Cardiac septum (tissue), 1 donor: ENCODE data around the gene DGKI. TPM values are rescaled to one million over a fixed set of nuclear protein-coding genes. Genes with fewer than 3 reads are reported as not detected.

Experiments used
- DNase-seq: peaks from one replicate; pipeline ENCODE4 v3.0.0-alpha.2; 2020; ENCODE audit warnings: low spot score
- intact Hi-C: fragments of 100-400 bp; cut with DNase I; formaldehyde crosslinking; loops from one replicate; pipeline ENCODE4 v1.14.0; 2022
- total RNA-seq: library from RNA; stranded (reverse); fragmentation: NEBNext Ultra II Directional; extraction: Animal tissue kit (Norgen Biotek cat#: 25700); gene quantifications from one replicate; pipeline ENCODE4 v1.2.1, GENCODE V29; 2021
- donor health status: DM: no; HTN: no; CAD: no.

DGKI gene
- total RNA-seq, 1 donor from 2014 or later = 7.5 TPM

DNA sequence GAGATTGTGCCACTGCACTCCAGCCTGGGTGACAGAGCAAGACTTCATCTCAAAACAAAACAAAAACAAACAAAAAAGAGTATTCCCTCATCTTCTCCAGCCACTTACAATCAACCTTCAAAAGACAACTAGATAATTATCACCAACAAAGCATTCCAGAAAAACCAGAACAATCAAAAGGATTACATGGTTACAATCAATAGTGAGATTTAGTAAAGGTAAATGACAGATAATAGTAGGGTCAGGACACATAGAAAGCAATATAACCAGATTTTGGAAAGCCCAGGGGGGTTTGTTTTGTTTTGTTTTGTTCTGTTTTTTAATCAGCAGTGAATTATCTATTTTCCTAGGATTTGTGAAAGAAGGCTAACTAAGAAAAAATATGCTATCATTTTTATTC lies 412.2 kb downstream of the DGKI start:
- DNase-seq = no peak
- intact Hi-C loops = no loop called here

DNA sequence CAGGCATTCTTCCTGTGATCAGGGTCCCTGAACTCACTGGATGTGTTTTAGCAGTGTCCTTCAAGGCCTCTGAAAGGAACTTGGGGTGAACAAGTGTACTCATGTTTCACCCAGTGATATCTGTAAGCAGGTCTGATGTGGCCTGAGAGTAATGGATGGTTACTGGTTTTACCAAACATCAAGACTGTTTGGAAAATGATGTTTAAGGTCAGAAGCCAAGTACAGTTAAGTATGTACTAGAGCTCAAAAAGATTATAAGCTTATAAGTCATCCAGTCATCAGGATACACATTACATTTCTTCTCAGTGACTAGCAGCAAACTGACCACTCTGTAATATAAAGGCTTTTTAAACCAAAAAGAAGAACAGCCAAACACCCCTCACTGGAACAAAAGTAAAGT lies 423.5 kb downstream of the DGKI start:
- intact Hi-C loops = no loop called here
- no peak for DNase-seq

DNA sequence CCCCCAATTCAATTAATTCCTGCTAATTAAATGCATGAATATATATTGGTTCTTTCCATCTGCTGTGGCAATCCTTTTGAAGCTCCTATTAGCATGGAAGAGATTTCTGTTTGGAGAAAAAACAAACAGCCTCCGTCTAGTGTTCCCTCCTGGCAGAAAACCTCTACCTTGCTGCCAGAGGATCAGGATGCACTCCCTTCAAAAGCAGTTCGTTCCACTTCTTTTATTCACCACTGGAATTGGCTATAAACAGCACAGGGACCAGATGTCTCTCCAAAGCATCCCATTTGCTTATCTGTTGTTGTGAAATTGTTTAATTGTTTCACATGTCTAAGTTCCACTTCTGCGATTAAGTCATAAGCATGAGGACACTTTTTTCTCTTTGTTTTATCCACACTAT lies 425.4 kb downstream of the DGKI start:
- intact Hi-C loops = no loop called here
- DNase-seq = no peak

DNA sequence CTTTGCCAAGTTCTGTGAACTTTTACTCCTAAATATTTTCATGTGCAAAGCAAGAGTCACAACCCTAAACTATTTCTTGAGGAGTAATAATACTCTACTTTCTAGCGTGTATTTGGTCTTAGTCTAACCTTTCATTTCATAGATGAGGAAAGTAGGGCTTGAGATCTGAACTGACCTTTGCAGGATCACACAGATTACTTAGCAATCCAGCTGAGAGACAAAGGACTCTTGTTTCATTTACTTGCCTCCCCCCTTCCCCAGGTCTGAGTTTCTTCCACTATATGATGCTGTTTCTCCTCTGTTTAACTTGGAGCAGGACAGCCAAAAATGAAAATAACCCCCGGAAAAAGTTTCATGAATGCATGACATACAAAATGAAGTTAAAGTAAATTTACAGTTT lies 427.9 kb downstream of the DGKI start:
- DNase-seq = no peak
- intact Hi-C loops = no loop called here

DNA sequence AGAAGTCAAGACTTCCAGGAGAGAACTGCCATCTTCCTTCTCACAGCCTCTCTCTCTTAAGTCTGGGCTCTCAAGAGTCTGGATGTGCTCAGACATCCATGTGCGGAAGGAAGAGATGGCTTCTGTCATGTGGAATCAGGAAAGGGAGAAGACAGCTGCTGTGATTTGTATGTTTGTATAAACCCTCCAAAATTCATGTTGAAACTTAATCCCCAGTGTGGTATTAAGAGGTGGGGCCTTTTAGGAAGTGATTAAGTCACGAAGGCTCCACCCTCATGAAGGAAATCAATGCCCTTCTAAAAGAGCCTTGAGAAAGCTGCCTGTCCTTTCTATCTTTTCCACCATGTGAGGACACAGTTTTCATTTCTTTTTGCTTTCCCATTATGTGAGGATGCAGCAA lies 429.3 kb downstream of the DGKI start:
- intact Hi-C loops = no loop called here
- DNase-seq = no peak

DNA sequence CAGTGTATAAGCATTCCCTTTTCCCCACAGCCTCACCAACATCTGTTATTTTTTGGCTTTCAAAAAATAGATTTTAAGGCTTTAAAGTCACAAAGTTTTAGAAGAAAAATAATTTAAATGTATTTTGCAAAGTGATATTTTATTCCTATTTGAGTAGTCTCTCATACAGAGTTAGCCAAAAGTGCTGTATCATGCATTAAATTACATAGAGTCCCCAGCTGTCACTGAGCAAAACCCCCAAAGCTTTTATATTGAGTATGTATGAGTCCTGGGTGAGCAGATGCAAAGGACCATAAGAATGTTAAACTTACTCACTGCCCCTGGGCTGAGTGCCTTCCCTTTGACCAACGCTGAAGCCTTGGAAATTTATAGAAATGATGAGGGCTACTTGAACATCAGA lies 432.9 kb downstream of the DGKI start:
- DNase-seq = no peak
- intact Hi-C loops = no loop called here

DNA sequence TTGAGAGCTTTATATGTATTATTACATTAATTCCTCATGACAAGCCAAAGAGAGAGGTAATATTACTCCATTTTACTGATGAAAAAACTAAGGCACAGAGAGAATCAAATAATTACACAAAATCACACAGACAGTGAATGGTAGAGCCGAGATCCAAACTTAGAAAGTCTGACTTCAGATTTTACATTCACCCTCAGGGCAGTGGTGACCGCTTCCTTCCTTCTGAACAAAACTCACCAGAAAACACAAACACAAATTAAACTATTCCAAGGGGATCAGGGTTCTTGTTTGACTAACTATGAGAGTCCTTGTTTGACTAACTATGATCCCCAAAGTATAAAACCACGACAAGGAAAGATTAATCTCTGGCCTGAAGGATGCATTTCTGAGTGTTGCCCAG lies 435.3 kb downstream of the DGKI start:
- DNase-seq = no peak
- intact Hi-C loops = no loop called here

DNA sequence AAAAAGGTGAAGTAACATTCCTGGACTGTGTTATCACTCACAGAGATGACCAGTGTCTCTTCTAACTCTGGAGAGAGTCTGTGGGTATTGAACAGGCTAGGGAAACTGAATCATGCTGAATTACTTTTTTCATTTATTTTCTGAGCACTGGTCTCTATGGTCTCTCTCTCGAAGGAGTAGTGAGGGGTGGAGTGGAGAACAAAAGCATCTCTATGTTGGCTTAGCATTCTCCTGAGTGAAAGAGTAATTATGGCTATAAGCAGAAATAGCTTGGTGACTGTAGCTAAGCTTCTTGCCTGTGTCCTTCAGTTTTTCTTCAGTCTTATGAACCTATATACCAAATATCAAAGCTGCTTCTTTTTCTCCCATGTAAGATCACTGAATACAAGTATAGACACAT lies 438.6 kb downstream of the DGKI start:
- intact Hi-C loops = no loop called here
- no peak for DNase-seq

DNA sequence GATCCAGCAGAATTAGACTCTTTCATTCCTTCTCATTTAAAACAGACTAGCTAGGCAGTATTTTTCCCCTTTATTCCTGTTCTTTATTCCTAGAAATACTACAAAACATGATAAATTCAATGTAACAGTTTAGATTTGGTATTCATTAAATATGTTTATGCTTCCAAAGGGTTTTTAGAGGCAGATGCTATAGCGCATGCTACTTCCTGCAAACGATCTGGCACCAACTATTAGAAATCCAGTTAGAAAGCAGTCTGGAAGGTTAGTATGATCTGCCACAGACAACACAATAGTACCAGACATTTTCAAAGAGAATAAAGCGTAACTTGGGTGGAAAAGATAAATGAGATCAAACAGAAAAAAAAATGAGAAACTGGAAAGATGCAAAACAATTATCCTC lies 439.7 kb downstream of the DGKI start:
- intact Hi-C loops = no loop called here
- DNase-seq = no peak

DNA sequence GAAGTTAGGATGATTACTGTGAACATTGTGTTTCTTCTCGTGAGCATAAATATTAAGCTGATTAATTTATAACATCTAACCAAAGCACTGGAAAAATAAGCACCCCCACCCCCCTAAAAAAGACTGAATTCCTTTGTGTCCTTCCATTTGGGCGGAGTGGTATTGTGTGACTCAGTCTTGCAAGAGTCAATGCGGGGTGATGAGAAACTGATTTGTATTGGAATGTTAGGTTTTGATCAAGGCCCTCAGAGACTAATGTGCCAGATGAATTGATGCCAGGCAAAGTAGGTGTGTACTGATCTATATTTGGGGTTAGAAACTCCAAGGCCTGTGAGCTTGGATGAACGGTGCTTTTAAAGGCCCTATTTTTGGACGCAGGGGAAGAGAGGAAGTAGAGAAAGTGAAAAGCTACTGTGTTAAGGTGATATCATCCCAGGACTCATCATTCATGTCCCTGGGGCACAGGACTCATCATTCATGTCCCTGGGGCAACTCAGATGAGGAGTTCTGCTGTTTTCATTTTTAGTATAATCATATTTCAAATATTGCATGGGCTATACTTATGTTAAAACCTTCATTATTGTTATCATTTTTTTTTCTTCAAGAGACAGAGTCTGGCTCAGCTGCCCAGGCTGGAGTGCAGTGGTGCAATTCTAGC lies 442.0 kb downstream of the DGKI start:
- intact Hi-C loops = no loop called here
- DNase-seq = no peak

DNA sequence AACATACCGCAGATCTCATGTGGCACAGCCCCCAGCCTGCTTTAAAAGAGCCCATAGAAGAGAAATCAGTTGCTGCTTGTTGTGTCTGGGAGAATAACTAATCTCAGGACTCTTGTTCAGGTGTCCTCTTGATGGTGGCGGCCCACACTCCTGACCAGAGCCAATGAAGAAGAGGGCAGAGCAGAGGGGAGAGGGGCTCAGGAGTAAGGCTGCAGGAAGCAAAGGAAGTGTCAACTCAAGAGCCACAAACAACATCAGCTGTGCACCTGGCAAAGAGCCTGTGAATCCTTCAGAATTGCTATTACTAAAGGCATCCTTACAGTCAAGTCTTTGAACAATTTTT lies 443.4 kb downstream of the DGKI start:
- no peak for DNase-seq
- intact Hi-C loops = no loop called here

DNA sequence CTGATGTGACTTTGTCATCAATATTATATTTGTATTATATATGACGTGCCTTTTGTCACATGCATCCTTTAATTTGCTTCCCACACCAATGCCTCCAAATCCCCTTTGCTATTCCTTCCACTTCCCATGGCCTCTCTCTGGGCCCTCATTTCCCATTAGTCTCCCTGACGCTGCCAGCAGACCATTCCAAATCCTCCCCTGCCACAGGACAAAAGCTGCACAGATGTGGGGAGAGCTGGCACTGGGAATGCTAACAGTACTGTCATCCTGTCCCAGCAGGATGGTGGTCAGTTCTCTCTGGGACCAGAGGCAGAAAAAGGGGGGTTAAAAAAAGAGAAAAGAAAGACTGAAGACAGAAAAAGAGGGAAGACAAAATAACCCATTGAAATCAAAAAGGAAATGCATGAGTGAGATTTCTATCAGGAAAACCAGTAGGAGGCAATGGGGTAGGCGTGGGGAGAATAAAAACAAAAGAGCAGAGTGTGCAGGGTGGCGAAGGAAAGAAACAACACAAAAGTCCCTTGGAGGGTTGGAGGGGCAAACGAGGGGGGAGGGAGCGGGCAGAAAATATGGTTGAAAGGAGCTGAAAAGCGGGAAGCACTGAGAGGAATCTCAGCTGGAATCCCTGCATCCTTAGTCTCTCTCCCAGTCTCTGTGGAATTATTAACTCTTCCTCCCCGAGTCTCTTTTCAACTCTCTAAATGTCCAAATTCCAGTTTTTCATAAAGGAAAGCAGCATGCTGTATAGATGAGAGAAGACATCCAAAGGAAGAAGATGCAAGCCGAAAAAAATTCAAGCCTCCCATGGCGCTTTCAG lies 444.0 kb downstream of the DGKI start:
- intact Hi-C loops = no loop called here

DNA sequence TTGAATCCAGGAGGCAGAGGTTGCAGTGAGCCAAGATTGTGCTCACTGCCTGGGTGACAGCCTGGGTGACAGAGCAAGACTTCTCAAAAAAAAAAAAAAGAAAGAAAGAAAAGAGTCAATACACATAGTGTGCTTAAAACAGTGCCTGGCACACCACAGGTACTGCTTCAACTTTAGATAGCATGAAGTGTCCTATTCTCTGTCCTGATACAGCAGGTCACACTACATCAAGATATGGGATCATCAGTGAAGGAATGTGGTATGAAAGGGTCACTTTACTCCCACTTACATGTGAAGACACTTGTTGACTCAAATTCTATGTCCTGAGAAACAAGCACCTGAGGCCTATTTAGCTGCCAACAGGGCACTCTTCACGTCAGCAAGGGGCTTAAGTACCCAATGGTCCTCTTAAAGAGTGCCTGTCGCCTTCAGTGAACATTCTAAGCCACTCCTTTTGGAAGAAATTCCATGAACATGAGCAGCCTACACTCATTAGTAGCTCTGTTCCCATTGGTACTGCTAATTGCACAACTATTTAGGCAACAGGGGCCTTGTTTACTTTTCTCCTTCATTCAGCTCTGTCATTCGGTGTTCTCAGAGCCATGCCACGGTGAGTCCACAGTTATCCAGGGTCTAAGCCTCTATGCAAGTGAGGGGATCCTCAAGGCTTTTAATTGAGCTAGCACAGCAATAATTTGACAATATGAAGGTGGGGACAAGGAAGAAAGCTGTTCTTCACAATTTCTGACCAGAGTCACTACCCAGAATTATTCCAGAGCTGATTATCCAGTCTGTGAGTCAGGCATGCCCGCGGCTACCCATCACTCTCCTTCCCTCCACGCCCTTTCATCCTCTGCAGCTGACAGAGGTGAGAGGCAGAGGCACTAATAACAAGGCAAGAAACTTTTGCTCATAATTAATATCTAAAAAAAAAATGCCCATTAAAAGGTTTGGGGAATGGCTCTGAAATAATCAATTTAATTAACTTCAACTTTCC lies 446.6 kb downstream of the DGKI start:
- no peak for DNase-seq
- intact Hi-C loops = no loop called here

More for the DNA sequence above, 444.0 kb downstream of the DGKI start:
- no peak for DNase-seq

DNA sequence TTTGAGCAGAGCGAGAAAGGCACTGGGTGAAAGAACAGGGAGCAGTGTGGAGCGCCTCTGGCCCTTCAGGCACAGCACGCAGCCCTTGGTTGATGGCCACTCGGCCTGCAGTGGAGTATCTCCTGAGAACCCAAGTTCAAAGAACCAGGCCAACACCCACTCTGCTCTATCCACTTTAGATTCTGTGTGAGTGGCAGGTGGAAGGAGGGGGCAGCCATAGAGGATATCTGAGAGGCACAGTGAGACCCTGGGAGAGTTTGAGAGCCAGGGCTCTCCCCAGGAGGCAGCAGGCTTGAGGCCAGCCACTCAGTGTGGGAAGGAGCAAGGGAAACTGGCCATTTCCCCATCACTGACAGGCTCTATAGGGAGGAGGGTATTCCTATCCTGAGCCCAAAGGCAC lies 450.7 kb downstream of the DGKI start:
- no peak for DNase-seq
- intact Hi-C loops = no loop called here

DNA sequence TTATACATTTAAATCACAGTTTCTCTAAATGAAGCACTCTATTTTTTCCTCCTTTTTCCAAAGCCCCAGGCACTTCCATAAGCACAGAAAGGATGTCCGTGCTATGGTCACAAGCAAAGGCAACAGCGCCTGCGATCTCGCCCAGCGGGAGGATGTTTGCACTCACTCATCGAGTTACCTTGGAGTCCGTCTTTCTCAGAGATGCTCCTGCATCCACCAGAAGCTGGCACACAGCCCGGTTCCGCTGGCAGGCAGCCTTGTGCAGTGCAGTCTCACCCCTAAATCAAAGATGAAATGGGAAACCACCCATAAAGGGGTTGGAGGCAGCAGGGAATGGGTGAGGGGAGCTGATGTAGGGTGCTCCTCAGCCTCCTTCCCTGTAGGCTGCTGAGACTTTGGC lies 451.4 kb downstream of the DGKI start:
- no peak for DNase-seq
- intact Hi-C loops = no loop called here

DNA sequence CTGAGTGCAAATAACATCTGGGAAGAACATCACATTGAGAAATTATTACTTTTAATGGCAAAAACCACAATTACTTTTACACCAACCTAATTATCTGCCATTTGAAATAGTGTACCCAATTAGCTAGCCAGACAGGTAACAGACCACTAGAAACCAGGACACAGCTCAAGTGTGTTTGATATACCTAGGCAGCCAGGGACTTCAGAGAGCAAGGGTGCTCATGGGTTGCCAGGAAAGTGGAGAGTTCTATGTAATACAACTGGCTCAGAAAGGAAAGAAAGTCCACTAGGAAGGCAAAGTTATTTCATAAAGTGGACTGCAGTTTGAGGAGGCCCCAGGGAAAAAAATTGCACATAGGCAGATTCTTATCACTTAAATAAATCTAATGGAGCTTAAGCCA lies 453.2 kb downstream of the DGKI start:
- intact Hi-C loops = no loop called here

DNA sequence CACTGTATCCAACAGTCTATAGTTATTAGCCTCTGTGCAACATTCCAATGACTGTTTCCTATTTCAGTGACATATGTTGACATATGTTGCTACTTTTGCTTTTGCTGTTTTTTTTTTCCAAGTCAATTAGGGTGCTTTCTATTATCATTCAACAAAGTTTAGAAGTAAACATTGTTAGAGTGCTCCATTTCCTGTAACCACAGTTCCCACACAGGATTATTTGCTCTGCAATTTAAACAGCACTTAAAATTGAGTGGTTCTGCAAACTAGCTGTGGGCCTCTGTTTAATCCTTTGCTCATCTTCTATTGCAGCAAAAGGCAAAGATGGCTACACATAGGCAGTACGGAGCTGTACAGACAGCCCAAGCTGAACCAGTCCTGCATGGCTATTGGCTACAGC lies 456.7 kb downstream of the DGKI start:
- DNase-seq = no peak
- intact Hi-C loops = no loop called here

More for the DNA sequence above, 453.2 kb downstream of the DGKI start:
- no peak for DNase-seq

DNA sequence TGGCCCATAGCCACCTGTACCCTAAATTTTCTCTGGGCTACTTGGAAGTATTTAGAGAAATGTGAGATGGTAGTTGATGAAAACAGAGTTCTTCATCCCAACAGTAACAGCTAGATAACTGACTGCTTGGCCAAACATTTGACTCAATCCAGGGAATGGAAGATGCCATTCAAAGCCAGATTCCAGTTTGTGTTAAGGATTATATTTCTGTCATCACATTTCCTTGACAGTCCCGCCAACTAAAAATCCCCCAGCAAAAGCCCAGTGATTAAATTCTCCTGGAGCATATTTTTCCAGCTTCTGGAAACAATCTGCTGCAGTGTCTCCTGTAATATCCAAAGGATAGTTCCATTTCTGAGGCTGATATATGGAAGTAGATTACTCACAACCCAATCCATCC lies 457.9 kb downstream of the DGKI start:
- intact Hi-C loops = no loop called here
- no peak for DNase-seq

DNA sequence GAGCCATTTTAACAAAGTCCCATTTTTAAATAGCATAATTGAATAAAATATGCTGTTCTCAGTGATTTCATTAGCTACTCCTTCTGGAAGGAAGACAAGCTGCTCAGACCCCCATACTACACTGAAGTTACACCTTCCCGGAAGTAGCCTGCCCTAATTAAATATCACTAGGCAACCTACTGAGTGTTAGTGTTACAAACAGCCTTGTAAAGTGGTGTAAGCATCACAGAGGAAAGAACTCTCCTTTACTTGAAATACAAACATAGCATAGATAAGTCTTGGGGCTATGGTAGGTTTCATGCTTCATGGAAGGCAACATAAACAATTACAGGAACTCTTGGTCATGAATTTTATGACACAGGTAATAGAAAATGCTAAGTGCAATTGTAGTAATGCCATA lies 459.8 kb downstream of the DGKI start:
- no peak for DNase-seq
- intact Hi-C loops = no loop called here

DNA sequence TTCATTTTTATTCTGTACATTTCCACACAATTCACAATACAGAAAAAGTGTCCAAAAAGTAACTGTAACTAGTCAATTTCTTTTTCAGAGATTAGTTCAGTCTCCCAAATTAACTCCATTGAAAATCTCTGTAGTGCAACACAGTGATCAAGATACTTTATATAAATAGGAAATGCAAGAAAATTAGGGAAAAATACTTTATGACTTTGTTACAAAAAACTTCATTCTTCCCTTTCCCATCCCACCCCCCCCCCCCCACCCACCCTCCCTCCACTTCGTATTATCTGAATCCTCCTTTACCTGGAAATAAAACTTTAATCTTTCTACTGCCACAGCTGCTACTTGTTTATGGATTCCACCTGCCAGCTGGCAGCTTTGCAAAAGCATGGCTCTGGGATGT lies 465.7 kb downstream of the DGKI start:
- no peak for DNase-seq
- intact Hi-C loops = no loop called here
